Suprapubic skin (tissue), 4 donors: ENCODE data around the gene DARS1.

ENCODE experiments used
- POLR2A ChIP-seq, 2 donors: fragments of 450-650 bp; IDR thresholded peaks; one replicate each; pipeline ENCODE4 v1.6.1; 2017; ENCODE audit warnings: antibody characterized with exemption in 2 of 2, mild to moderate bottlenecking in 2 of 2, moderate library complexity in 2 of 2
- POLR2AphosphoS5 ChIP-seq, 3 donors: sonication (generic); formaldehyde crosslinking; IDR thresholded peaks; one replicate each; pipeline ENCODE4 v1.6.1; 2017; ENCODE audit warnings: antibody characterized with exemption in 3 of 3
- TF ChIP-seq, protein P1 (sequence below), 2 donors: fragments of 200-600 bp in 1 of 2; fragments of 450-650 bp in 1 of 2; sonication (generic) in 1 of 2; IDR thresholded peaks; one replicate each; pipeline ENCODE4 v1.5.1; 2016 to 2019; ENCODE audit warnings: antibody characterized with exemption in 2 of 2, mild to moderate bottlenecking in 1 of 2, moderate library complexity in 1 of 2

DNA sequence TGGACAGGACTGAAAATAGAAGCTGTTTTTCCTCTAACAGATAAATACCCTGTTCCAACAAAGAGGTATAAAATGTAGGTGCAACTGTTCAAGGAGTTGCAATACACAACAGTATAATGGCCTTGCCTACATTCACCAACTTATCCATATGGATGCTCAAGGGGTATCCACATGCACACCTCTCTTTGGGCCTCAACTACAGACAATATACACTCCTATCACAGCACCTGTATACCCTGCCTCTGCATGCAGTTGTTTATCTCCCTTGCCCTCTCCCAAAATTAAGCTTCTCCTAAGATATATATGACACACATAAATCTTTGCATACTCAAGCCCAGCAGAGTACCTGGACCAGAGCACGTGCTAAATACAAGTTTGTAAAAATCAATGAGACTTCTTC is 37.3 kb downstream of the DARS1 start:
- TF ChIP-seq, protein P1, sequence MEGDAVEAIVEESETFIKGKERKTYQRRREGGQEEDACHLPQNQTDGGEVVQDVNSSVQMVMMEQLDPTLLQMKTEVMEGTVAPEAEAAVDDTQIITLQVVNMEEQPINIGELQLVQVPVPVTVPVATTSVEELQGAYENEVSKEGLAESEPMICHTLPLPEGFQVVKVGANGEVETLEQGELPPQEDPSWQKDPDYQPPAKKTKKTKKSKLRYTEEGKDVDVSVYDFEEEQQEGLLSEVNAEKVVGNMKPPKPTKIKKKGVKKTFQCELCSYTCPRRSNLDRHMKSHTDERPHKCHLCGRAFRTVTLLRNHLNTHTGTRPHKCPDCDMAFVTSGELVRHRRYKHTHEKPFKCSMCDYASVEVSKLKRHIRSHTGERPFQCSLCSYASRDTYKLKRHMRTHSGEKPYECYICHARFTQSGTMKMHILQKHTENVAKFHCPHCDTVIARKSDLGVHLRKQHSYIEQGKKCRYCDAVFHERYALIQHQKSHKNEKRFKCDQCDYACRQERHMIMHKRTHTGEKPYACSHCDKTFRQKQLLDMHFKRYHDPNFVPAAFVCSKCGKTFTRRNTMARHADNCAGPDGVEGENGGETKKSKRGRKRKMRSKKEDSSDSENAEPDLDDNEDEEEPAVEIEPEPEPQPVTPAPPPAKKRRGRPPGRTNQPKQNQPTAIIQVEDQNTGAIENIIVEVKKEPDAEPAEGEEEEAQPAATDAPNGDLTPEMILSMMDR (IDR thresholded peaks at IDR 0.05), result no peak
- TF ChIP-seq POLR2AphosphoS5 (IDR thresholded peaks at IDR 0.05) (no peak), POLR2A (IDR thresholded peaks at IDR 0.05) (no peak)
